Measurements from ENCODE around the gene EPHB3. TPM values are rescaled to one million over a fixed set of nuclear protein-coding genes. Genes with fewer than 3 reads are reported as not detected.

The EPHB3 gene
- total RNA-seq, 2 donors from 2014 or later: 7.9 to 10.1 TPM

GRCh38 chr3:184531626-184532280, 29.8 kb upstream of the EPHB3 start:
- intact Hi-C loops (cut with DNase I): no loop called here
- no peak overlapping the region for H3K27ac ChIP-seq
- no peak for ATAC-seq
- TF ChIP-seq CTCF (IDR thresholded peaks at IDR 0.05): no peak
- no peak for TF ChIP-seq POLR2A (IDR thresholded peaks at IDR 0.05)
- DNase-seq: peak in 1 of 4 donors; percentile 56
- H3K4me3 ChIP-seq: no peak overlapping the region
- H3K9me3 ChIP-seq: no peaks in the 10 kb centered on the region
- no peaks in the 10 kb centered on the region for H3K27me3 ChIP-seq
- 48 to 55% methylated on average over 8 of the region's 8 CpGs for WGBS, 2 donors
- H3K4me1 ChIP-seq: no peaks in the 10 kb centered on the region
- no peaks in the 10 kb centered on the region for H3K36me3 ChIP-seq (replicated peaks in 1 of 2; ENCODE audit: insufficient read depth in 1 of 2, low read depth in 2 of 2)

- intact Hi-C loops (cut with DNase I): no loop called here
- DNase-seq (no peak), ATAC-seq (no peak)
- WGBS, 2 donors: 80 to 83% methylated on average over 8 of the region's 8 CpGs
- Histone ChIP-seq H3K36me3 (replicated peaks in 1 of 2; ENCODE audit: insufficient read depth in 1 of 2, low read depth in 2 of 2) (no peaks in the 10 kb centered on the region), H3K9me3 (no peaks in the 10 kb centered on the region), H3K27me3 (no peaks in the 10 kb centered on the region), H3K4me3 (no peak overlapping the region), H3K4me1 (no peaks in the 10 kb centered on the region), H3K27ac (no peak overlapping the region)
- no peak for TF ChIP-seq POLR2A (IDR thresholded peaks at IDR 0.05)
- no peak for TF ChIP-seq CTCF (IDR thresholded peaks at IDR 0.05)
Observed at GRCh38 chr3:184532940-184533732, 28.4 kb upstream of the EPHB3 start.

- intact Hi-C loops (cut with DNase I): loop anchor here (5.0 kb wide), 1 partner anchor 166 kb away; no protein-coding TSS in a partner anchor
- DNase-seq: no peak
- Histone ChIP-seq H3K4me1 (peaks cover 4% of the 10 kb centered on the region), H3K9me3 (no peaks in the 10 kb centered on the region), H3K27ac (no peak overlapping the region), H3K4me3 (no peak overlapping the region), H3K27me3 (no peaks in the 10 kb centered on the region), H3K36me3 (replicated peaks in 1 of 2; ENCODE audit: insufficient read depth in 1 of 2, low read depth in 2 of 2) (no peaks in the 10 kb centered on the region)
- TF ChIP-seq POLR2A (IDR thresholded peaks at IDR 0.05) (no peak), CTCF (IDR thresholded peaks at IDR 0.05) (no peak)
- ATAC-seq: no peak
- 52 to 58% methylated on average over 8 of the region's 8 CpGs for WGBS, 2 donors
Observed at GRCh38 chr3:184537885-184538665, 23.5 kb upstream of the EPHB3 start.

GRCh38 chr3:184538666-184539431, 22.7 kb upstream of the EPHB3 start:
- Histone ChIP-seq H3K27ac (no peak overlapping the region), H3K4me3 (no peak overlapping the region), H3K36me3 (replicated peaks in 1 of 2; ENCODE audit: insufficient read depth in 1 of 2, low read depth in 2 of 2) (no peaks in the 10 kb centered on the region), H3K27me3 (peaks cover 0 to 7% of the 10 kb centered on the region in 2 donors), H3K4me1 (peaks cover 6% of the 10 kb centered on the region), H3K9me3 (no peaks in the 10 kb centered on the region)
- DNase-seq: no peak
- no peak for ATAC-seq
- no peak for TF ChIP-seq CTCF (IDR thresholded peaks at IDR 0.05)
- no peak for TF ChIP-seq POLR2A (IDR thresholded peaks at IDR 0.05)
- intact Hi-C loops (cut with DNase I): loop anchor here (5.0 kb wide), 1 partner anchor 167 kb away; no protein-coding TSS in a partner anchor
- WGBS, 2 donors: 75 to 80% methylated on average over 7 to 14 of the region's 14 CpGs
